ENCODE measurements around the gene CDC45.
A peak's percentile ranks its signal among the peaks of the same experiment; 100 is the strongest.

CDC45 gene

GRCh38 chr22:19495562-19496323 is 16.0 kb downstream of the CDC45 start:
- peaks cover 13 to 80% (median 28%) of the 10 kb centered on the region in 4 experiments for H3K36me3 ChIP-seq (ENCODE audit: control insufficient read depth in 4 of 4, insufficient read depth in 4 of 4, low read length in 3 of 4)
- peak; percentile 79 to 89 (median 89) for DNase-seq
- H3K27ac ChIP-seq (ENCODE audit: insufficient read depth in 1 of 2, low read depth in 1 of 2, low read length in 2 of 2, poor library complexity in 1 of 2, severe bottlenecking in 2 of 2), result no peak overlapping the region
- CTCF ChIA-PET, result interaction anchor here (0.6 to 7.3 kb wide), 23 partner anchors 9 to 225 kb away, joined by 3 to 136 read pairs (median 4); no protein-coding TSS in a partner anchor
- peaks cover 0 to 6% (median 3%) of the 10 kb centered on the region in 4 experiments for H3K4me1 ChIP-seq (ENCODE audit: control extremely low read depth in 1 of 4, control insufficient read depth in 4 of 4, insufficient read depth in 4 of 4, low read length in 3 of 4)
- WGBS (ENCODE audit: insufficient coverage), result 61% methylated on average over 5 of the region's 5 CpGs
- H3K27me3 ChIP-seq (replicated peaks in 2 of 5; ENCODE audit: control insufficient read depth in 4 of 5, insufficient read depth in 5 of 5, low read length in 4 of 5), result no peaks in the 10 kb centered on the region
- H3K9me3 ChIP-seq (ENCODE audit: control extremely low read depth in 1 of 5, control insufficient read depth in 4 of 5, insufficient read depth in 2 of 5, low read depth in 1 of 5, low read length in 4 of 5), result no peaks in the 10 kb centered on the region
- H3K4me3 ChIP-seq (ENCODE audit: control insufficient read depth in 1 of 7, extremely low read depth in 1 of 7, insufficient read depth in 4 of 7, low read depth in 2 of 7, low read length in 6 of 7), result no peak overlapping the region
- POLR2A ChIA-PET, result no interaction called here

- Histone ChIP-seq H3K4me1 (ENCODE audit: control extremely low read depth in 1 of 4, control insufficient read depth in 4 of 4, insufficient read depth in 4 of 4, low read length in 3 of 4) (peaks cover 0 to 6% (median 3%) of the 10 kb centered on the region in 4 experiments), H3K27ac (ENCODE audit: insufficient read depth in 1 of 2, low read depth in 1 of 2, low read length in 2 of 2, poor library complexity in 1 of 2, severe bottlenecking in 2 of 2) (no peak overlapping the region), H3K9me3 (ENCODE audit: control extremely low read depth in 1 of 5, control insufficient read depth in 4 of 5, insufficient read depth in 2 of 5, low read depth in 1 of 5, low read length in 4 of 5) (no peaks in the 10 kb centered on the region), H3K4me3 (ENCODE audit: control insufficient read depth in 1 of 7, extremely low read depth in 1 of 7, insufficient read depth in 4 of 7, low read depth in 2 of 7, low read length in 6 of 7) (no peak overlapping the region), H3K36me3 (ENCODE audit: control insufficient read depth in 4 of 4, insufficient read depth in 4 of 4, low read length in 3 of 4) (peaks cover 13 to 78% (median 27%) of the 10 kb centered on the region in 4 experiments), H3K27me3 (replicated peaks in 2 of 5; ENCODE audit: control insufficient read depth in 4 of 5, insufficient read depth in 5 of 5, low read length in 4 of 5) (no peaks in the 10 kb centered on the region)
- CTCF ChIA-PET, result interaction anchor here (0.6 to 7.3 kb wide), 23 partner anchors 8 to 224 kb away, joined by 3 to 136 read pairs (median 4); no protein-coding TSS in a partner anchor
- 100% methylated on average over 1 of the region's 3 CpGs for WGBS (ENCODE audit: insufficient coverage)
- POLR2A ChIA-PET, result no interaction called here
- no peak for DNase-seq
These were observed 16.6 kb downstream of the CDC45 start for GRCh38 chr22:19496324-19496630.

GRCh38 chr22:19497245-19497644 is 17.5 kb downstream of the CDC45 start:
- H3K4me3 ChIP-seq (ENCODE audit: control insufficient read depth in 1 of 7, extremely low read depth in 1 of 7, insufficient read depth in 4 of 7, low read depth in 2 of 7, low read length in 6 of 7), result no peak overlapping the region
- H3K27ac ChIP-seq (ENCODE audit: insufficient read depth in 1 of 2, low read depth in 1 of 2, low read length in 2 of 2, poor library complexity in 1 of 2, severe bottlenecking in 2 of 2), result no peak overlapping the region
- no peaks in the 10 kb centered on the region for H3K27me3 ChIP-seq (replicated peaks in 2 of 5; ENCODE audit: control insufficient read depth in 4 of 5, insufficient read depth in 5 of 5, low read length in 4 of 5)
- H3K36me3 ChIP-seq (ENCODE audit: control insufficient read depth in 4 of 4, insufficient read depth in 4 of 4, low read length in 3 of 4), result peaks cover 12 to 76% (median 28%) of the 10 kb centered on the region in 4 experiments
- DNase-seq, result peak in 2 of 3 donors; percentile 74 to 77
- ChIA-PET CTCF (interaction anchor here (0.9 to 7.3 kb wide), 4 partner anchors 25 to 134 kb away, joined by 3 to 136 read pairs (median 4); no protein-coding TSS in a partner anchor), POLR2A (no interaction called here)
- H3K4me1 ChIP-seq (ENCODE audit: control extremely low read depth in 1 of 4, control insufficient read depth in 4 of 4, insufficient read depth in 4 of 4, low read length in 3 of 4), result peaks cover 0 to 6% (median 3%) of the 10 kb centered on the region in 4 experiments
- H3K9me3 ChIP-seq (ENCODE audit: control extremely low read depth in 1 of 5, control insufficient read depth in 4 of 5, insufficient read depth in 2 of 5, low read depth in 1 of 5, low read length in 4 of 5), result no peaks in the 10 kb centered on the region
- 36% methylated on average over 3 of the region's 3 CpGs for WGBS (ENCODE audit: insufficient coverage)

GRCh38 chr22:19498154-19498865 is 18.6 kb downstream of the CDC45 start:
- H3K36me3 ChIP-seq (ENCODE audit: control insufficient read depth in 4 of 4, insufficient read depth in 4 of 4, low read length in 3 of 4), result peaks cover 12 to 69% (median 26%) of the 10 kb centered on the region in 4 experiments
- H3K9me3 ChIP-seq (ENCODE audit: control extremely low read depth in 1 of 5, control insufficient read depth in 4 of 5, insufficient read depth in 2 of 5, low read depth in 1 of 5, low read length in 4 of 5), result no peaks in the 10 kb centered on the region
- peaks cover 0 to 6% (median 3%) of the 10 kb centered on the region in 4 experiments for H3K4me1 ChIP-seq (ENCODE audit: control extremely low read depth in 1 of 4, control insufficient read depth in 4 of 4, insufficient read depth in 4 of 4, low read length in 3 of 4)
- H3K4me3 ChIP-seq (ENCODE audit: control insufficient read depth in 1 of 7, extremely low read depth in 1 of 7, insufficient read depth in 4 of 7, low read depth in 2 of 7, low read length in 6 of 7), result no peak overlapping the region
- 100% methylated on average over 6 of the region's 7 CpGs for WGBS (ENCODE audit: insufficient coverage)
- no peak for DNase-seq
- H3K27ac ChIP-seq (ENCODE audit: insufficient read depth in 1 of 2, low read depth in 1 of 2, low read length in 2 of 2, poor library complexity in 1 of 2, severe bottlenecking in 2 of 2), result no peak overlapping the region
- H3K27me3 ChIP-seq (replicated peaks in 2 of 5; ENCODE audit: control insufficient read depth in 4 of 5, insufficient read depth in 5 of 5, low read length in 4 of 5), result no peaks in the 10 kb centered on the region
- ChIA-PET CTCF (interaction anchor here (1.2 to 7.3 kb wide), 3 partner anchors 32 to 133 kb away, joined by 3 to 136 read pairs (median 4); no protein-coding TSS in a partner anchor), POLR2A (no interaction called here)

- no peak for DNase-seq
- H3K27ac ChIP-seq (ENCODE audit: insufficient read depth in 1 of 2, low read depth in 1 of 2, low read length in 2 of 2, poor library complexity in 1 of 2, severe bottlenecking in 2 of 2), result no peak overlapping the region
- ChIA-PET POLR2A (no interaction called here), CTCF (interaction anchor here (7.3 kb wide), 1 partner anchor 132 kb away, joined by 136 read pairs; no protein-coding TSS in a partner anchor)
- no peaks in the 10 kb centered on the region for H3K27me3 ChIP-seq (replicated peaks in 2 of 5; ENCODE audit: control insufficient read depth in 4 of 5, insufficient read depth in 5 of 5, low read length in 4 of 5)
- no peaks in the 10 kb centered on the region for H3K9me3 ChIP-seq (ENCODE audit: control extremely low read depth in 1 of 5, control insufficient read depth in 4 of 5, insufficient read depth in 2 of 5, low read depth in 1 of 5, low read length in 4 of 5)
- H3K36me3 ChIP-seq (ENCODE audit: control insufficient read depth in 4 of 4, insufficient read depth in 4 of 4, low read length in 3 of 4), result peaks cover 12 to 70% (median 25%) of the 10 kb centered on the region in 4 experiments
- H3K4me3 ChIP-seq (ENCODE audit: control insufficient read depth in 1 of 7, extremely low read depth in 1 of 7, insufficient read depth in 4 of 7, low read depth in 2 of 7, low read length in 6 of 7), result no peak overlapping the region
- 100% methylated on average over 3 of the region's 3 CpGs for WGBS (ENCODE audit: insufficient coverage)
- H3K4me1 ChIP-seq (ENCODE audit: control extremely low read depth in 1 of 4, control insufficient read depth in 4 of 4, insufficient read depth in 4 of 4, low read length in 3 of 4), result peaks cover 0 to 6% (median 3%) of the 10 kb centered on the region in 4 experiments
These were observed 19.1 kb downstream of the CDC45 start for GRCh38 chr22:19498866-19499190.

GRCh38 chr22:19499236-19499879 is 19.6 kb downstream of the CDC45 start:
- CTCF ChIA-PET, result interaction anchor here (7.3 kb wide), 1 partner anchor 132 kb away, joined by 136 read pairs; no protein-coding TSS in a partner anchor
- H3K27ac ChIP-seq (ENCODE audit: insufficient read depth in 1 of 2, low read depth in 1 of 2, low read length in 2 of 2, poor library complexity in 1 of 2, severe bottlenecking in 2 of 2), result no peak overlapping the region
- peaks cover 12 to 64% (median 23%) of the 10 kb centered on the region in 4 experiments for H3K36me3 ChIP-seq (ENCODE audit: control insufficient read depth in 4 of 4, insufficient read depth in 4 of 4, low read length in 3 of 4)
- no peaks in the 10 kb centered on the region for H3K27me3 ChIP-seq (replicated peaks in 2 of 5; ENCODE audit: control insufficient read depth in 4 of 5, insufficient read depth in 5 of 5, low read length in 4 of 5)
- POLR2A ChIA-PET, result no interaction called here
- H3K9me3 ChIP-seq (ENCODE audit: control extremely low read depth in 1 of 5, control insufficient read depth in 4 of 5, insufficient read depth in 2 of 5, low read depth in 1 of 5, low read length in 4 of 5), result no peaks in the 10 kb centered on the region
- 97% methylated on average over 7 of the region's 7 CpGs for WGBS (ENCODE audit: insufficient coverage)
- no peak overlapping the region for H3K4me3 ChIP-seq (ENCODE audit: control insufficient read depth in 1 of 7, extremely low read depth in 1 of 7, insufficient read depth in 4 of 7, low read depth in 2 of 7, low read length in 6 of 7)
- no peak for DNase-seq
- peaks cover 0 to 7% (median 3%) of the 10 kb centered on the region in 4 experiments for H3K4me1 ChIP-seq (ENCODE audit: control extremely low read depth in 1 of 4, control insufficient read depth in 4 of 4, insufficient read depth in 4 of 4, low read length in 3 of 4)
